WTC11 (cell line): ENCODE results near the gene PPARD.

Experiments used
- ATF3 ChIP-seq: sonication (generic); formaldehyde crosslinking; conservative IDR thresholded peaks from 2 replicates; pipeline ENCODE4 v1.8.1; 2022; ENCODE audit warnings: mild to moderate bottlenecking, missing genetic modification reagents
- CTCF ChIP-seq: fragments of 200-600 bp; IDR thresholded peaks from 2 replicates; pipeline ENCODE4 v1.8.0; 2022; ENCODE audit warnings: antibody characterized with exemption
- E2F4 ChIP-seq: sonication (generic); formaldehyde crosslinking; IDR thresholded peaks from 2 replicates; pipeline ENCODE4 v1.8.1; 2022; ENCODE audit warnings: low read depth, mild to moderate bottlenecking, moderate library complexity, missing genetic modification reagents, borderline replicate concordance
- FOXJ3 ChIP-seq: sonication (generic); formaldehyde crosslinking; IDR thresholded peaks from 2 replicates; pipeline ENCODE4 v1.9.0; 2021; ENCODE audit warnings: missing genetic modification reagents, mild to moderate bottlenecking, borderline replicate concordance
- GRHL2 ChIP-seq: fragments of 250-450 bp; sonication (Bioruptor Pico); IDR thresholded peaks from 2 replicates; pipeline ENCODE4 v1.8.0; 2022; ENCODE audit warnings: mild to moderate bottlenecking, moderate library complexity; ENCODE audit not compliant: insufficient replicate concordance, severe bottlenecking
- NFE2L1 ChIP-seq: sonication (generic); formaldehyde crosslinking; IDR thresholded peaks from 2 replicates; pipeline ENCODE4 v1.8.1; 2023; ENCODE audit warnings: missing genetic modification reagents
- USF1 ChIP-seq: sonication (generic); formaldehyde crosslinking; IDR thresholded peaks from 2 replicates; pipeline ENCODE4 v1.8.0; 2022; ENCODE audit warnings: mild to moderate bottlenecking, missing genetic modification reagents
- USF2 ChIP-seq: sonication (generic); formaldehyde crosslinking; IDR thresholded peaks from 2 replicates; pipeline ENCODE4 v1.8.1; 2023; ENCODE audit warnings: mild to moderate bottlenecking, missing genetic modification reagents, moderate library complexity
- ZBTB21 ChIP-seq: sonication (generic); formaldehyde crosslinking; IDR thresholded peaks from 2 replicates; pipeline ENCODE4 v1.8.1; 2023; ENCODE audit warnings: mild to moderate bottlenecking, missing genetic modification reagents, borderline replicate concordance
- ZNF121 ChIP-seq: sonication (generic); formaldehyde crosslinking; IDR thresholded peaks from 2 replicates; pipeline ENCODE4 v1.8.0; 2023; ENCODE audit warnings: missing genetic modification reagents

GRCh38 chr6:35294308-35294945 is 47.9 kb upstream of the PPARD start:
- TF ChIP-seq CTCF = peak; percentile 70
- TF ChIP-seq ZNF121 (CRISPR knock-in tag) = no peak
- TF ChIP-seq FOXJ3 (CRISPR knock-in tag) = no peak
- no peak for TF ChIP-seq E2F4 (CRISPR knock-in tag)
- TF ChIP-seq ATF3 = no peak
- no peak for TF ChIP-seq USF1
- TF ChIP-seq USF2 (CRISPR knock-in tag) = no peak
- TF ChIP-seq ZBTB21 (CRISPR knock-in tag) = no peak
- TF ChIP-seq NFE2L1 (CRISPR knock-in tag) = no peak
- no peak for TF ChIP-seq GRHL2 (CRISPR knock-in tag)
